Activated T-cell treated with anti-CD3 and anti-CD28 coated beads, Interleukin-2, amount 50 U/mL, for 72 hours (primary cell): ENCODE data around the gene BATF2. TPM values are rescaled to one million over a fixed set of nuclear protein-coding genes. Genes with fewer than 3 reads are reported as not detected.
"Not testable (repeated sequence)": the region's sequence is repeated elsewhere in the genome, so short reads cannot be mapped to it uniquely, and the experiment has no call there.

Experiments
- ATAC-seq, 2 donors: fragments of 150-1000 bp; cut with Tn5 transposase; replicated peaks in 1 of 2; 2 replicates each; pipeline ENCODE4 v1.10.0; 2021; ENCODE audit warnings: moderate library complexity in 2 of 2, mild to moderate bottlenecking in 1 of 2
- DNase-seq, 2 donors: peaks; one replicate each; pipeline ENCODE4 v3.0.0; 2021 to 2022; ENCODE audit warnings: mixed read lengths in 1 of 2
- H3K27ac Mint-ChIP-seq: one replicate; pipeline ENCODE4 v1.8.0; 2022; ENCODE audit warnings: mild to moderate bottlenecking, moderate library complexity, mixed read lengths
- H3K27me3 Mint-ChIP-seq: one replicate; pipeline ENCODE4 v1.8.0; 2022; ENCODE audit warnings: low read depth, mixed read lengths
- H3K36me3 Mint-ChIP-seq, 2 donors: one replicate each; pipeline ENCODE4 v1.8.0; 2022; ENCODE audit warnings: mixed read lengths in 2 of 2, mild to moderate bottlenecking in 1 of 2; ENCODE audit not compliant: insufficient read depth in 2 of 2
- H3K4me1 Mint-ChIP-seq: one replicate; pipeline ENCODE4 v1.8.0; 2022; ENCODE audit warnings: low read depth, mixed read lengths
- H3K4me3 Mint-ChIP-seq, 2 donors: one replicate each; pipeline ENCODE4 v1.8.0; 2022; ENCODE audit warnings: mild to moderate bottlenecking in 2 of 2, mixed read lengths in 2 of 2, moderate library complexity in 2 of 2
- H3K9me3 Mint-ChIP-seq, 2 donors: one replicate each; pipeline ENCODE4 v1.8.0; 2022; ENCODE audit warnings: mixed read lengths in 2 of 2
- total RNA-seq, 2 donors: library from RNA; stranded (reverse); gene quantifications; one replicate each; pipeline ENCODE4 v1.2.3, GENCODE V29; 2022

BATF2 gene
- total RNA-seq, 2 donors from 2014 or later = 0.31 to 0.39 TPM

- H3K9me3 Mint-ChIP-seq = no peaks in the 10 kb centered on the region
- H3K27ac Mint-ChIP-seq = peak overlapping the region; percentile 90
- ATAC-seq (no peak), DNase-seq (no peak)
- H3K4me1 Mint-ChIP-seq = peaks cover 17% of the 10 kb centered on the region
- H3K27me3 Mint-ChIP-seq = no peaks in the 10 kb centered on the region
- H3K4me3 Mint-ChIP-seq = peak overlapping the region; percentile 86 to 88
- no peaks in the 10 kb centered on the region for H3K36me3 Mint-ChIP-seq
Measured at GRCh38 chr11:65026810-65027209, 30.0 kb upstream of the BATF2 start.

- not testable (repeated sequence) for DNase-seq, H3K27ac Mint-ChIP-seq, H3K27me3 Mint-ChIP-seq, H3K9me3 Mint-ChIP-seq, ATAC-seq, H3K4me3 Mint-ChIP-seq, H3K36me3 Mint-ChIP-seq
- H3K4me1 Mint-ChIP-seq = peaks cover 15% of the 10 kb centered on the region
Measured at GRCh38 chr11:65023502-65023901, 26.7 kb upstream of the BATF2 start.

GRCh38 chr11:65021509-65021908, 24.7 kb upstream of the BATF2 start:
- Mint-ChIP-seq H3K27ac (no peak overlapping the region), H3K36me3 (peaks cover 0 to 8% of the 10 kb centered on the region in 2 donors), H3K9me3 (no peaks in the 10 kb centered on the region), H3K27me3 (no peaks in the 10 kb centered on the region), H3K4me3 (no peak overlapping the region), H3K4me1 (peaks cover 6% of the 10 kb centered on the region)
- DNase-seq = no peak
- no peak for ATAC-seq

GRCh38 chr11:65021003-65021402, 24.2 kb upstream of the BATF2 start:
- ATAC-seq = no peak

GRCh38 chr11:65019824-65020223, 23.1 kb upstream of the BATF2 start:
- H3K27me3 Mint-ChIP-seq = no peaks in the 10 kb centered on the region
- ATAC-seq = no peak

More at GRCh38 chr11:65021003-65021402, 24.2 kb upstream of the BATF2 start:
- no peaks in the 10 kb centered on the region for H3K27me3 Mint-ChIP-seq
- peaks cover 11% of the 10 kb centered on the region for H3K4me1 Mint-ChIP-seq
- no peak for DNase-seq
- no peak overlapping the region for H3K27ac Mint-ChIP-seq
- H3K36me3 Mint-ChIP-seq = peaks cover 0 to 11% of the 10 kb centered on the region in 2 donors
- no peak overlapping the region for H3K4me3 Mint-ChIP-seq
- H3K9me3 Mint-ChIP-seq = no peaks in the 10 kb centered on the region

GRCh38 chr11:65017937-65018336, 21.2 kb upstream of the BATF2 start:
- Mint-ChIP-seq H3K36me3 (peaks cover 0 to 11% of the 10 kb centered on the region in 2 donors), H3K27ac (no peak overlapping the region)

More at GRCh38 chr11:65019824-65020223, 23.1 kb upstream of the BATF2 start:
- no peaks in the 10 kb centered on the region for H3K9me3 Mint-ChIP-seq
- no peak overlapping the region for H3K27ac Mint-ChIP-seq
- no peak overlapping the region for H3K4me3 Mint-ChIP-seq
- DNase-seq = no peak
- H3K36me3 Mint-ChIP-seq = peaks cover 0 to 11% of the 10 kb centered on the region in 2 donors
- peaks cover 20% of the 10 kb centered on the region for H3K4me1 Mint-ChIP-seq

GRCh38 chr11:65016705-65017104, 19.9 kb upstream of the BATF2 start:
- ATAC-seq = no peak
- peaks cover 31% of the 10 kb centered on the region for H3K4me1 Mint-ChIP-seq

More at GRCh38 chr11:65017937-65018336, 21.2 kb upstream of the BATF2 start:
- no peaks in the 10 kb centered on the region for H3K9me3 Mint-ChIP-seq
- no peak overlapping the region for H3K4me3 Mint-ChIP-seq
- peaks cover 29% of the 10 kb centered on the region for H3K4me1 Mint-ChIP-seq
- no peaks in the 10 kb centered on the region for H3K27me3 Mint-ChIP-seq
- ATAC-seq = no peak
- no peak for DNase-seq

GRCh38 chr11:65014726-65015227, 18.0 kb upstream of the BATF2 start:
- Mint-ChIP-seq H3K4me3 (peak overlapping the region; percentile 90 to 93), H3K36me3 (peaks cover 0 to 11% of the 10 kb centered on the region in 2 donors), H3K4me1 (peaks cover 31% of the 10 kb centered on the region), H3K9me3 (no peaks in the 10 kb centered on the region), H3K27ac (peak overlapping the region; percentile 81), H3K27me3 (no peaks in the 10 kb centered on the region)
- no peak for ATAC-seq
- no peak for DNase-seq

More at GRCh38 chr11:65016705-65017104, 19.9 kb upstream of the BATF2 start:
- Mint-ChIP-seq H3K36me3 (peaks cover 0 to 11% of the 10 kb centered on the region in 2 donors), H3K27ac (no peak overlapping the region), H3K9me3 (no peaks in the 10 kb centered on the region), H3K4me3 (no peak overlapping the region), H3K27me3 (no peaks in the 10 kb centered on the region)
- DNase-seq = no peak

- Mint-ChIP-seq H3K4me1 (peaks cover 31% of the 10 kb centered on the region), H3K27ac (peak within 1 kb of the TSS; percentile 97), H3K4me3 (peak within 1 kb of the TSS; percentile 93 to 97)
Measured at GRCh38 chr11:65013888-65014725, 17.3 kb upstream of the BATF2 start, which contains the start of gene ARL2. Gene ARL2, plus strand, starts transcription at chr11:65014160. Its CDS starts 48 bp downstream, at chr11:65014208.

GRCh38 chr11:65013130-65013887, 16.5 kb upstream of the BATF2 start:
- H3K36me3 Mint-ChIP-seq = peaks cover 0 to 8% of the 10 kb centered on the region in 2 donors
- peak; percentile 93 for DNase-seq
- peak overlapping the region; percentile 93 to 97 for H3K4me3 Mint-ChIP-seq
- H3K27me3 Mint-ChIP-seq = no peaks in the 10 kb centered on the region
- ATAC-seq = peak; percentile 83 to 86
- H3K27ac Mint-ChIP-seq = peak overlapping the region; percentile 97
- H3K9me3 Mint-ChIP-seq = no peaks in the 10 kb centered on the region
- peaks cover 31% of the 10 kb centered on the region for H3K4me1 Mint-ChIP-seq

More at GRCh38 chr11:65013888-65014725, 17.3 kb upstream of the BATF2 start, which contains the start of gene ARL2:
- no peaks in the 10 kb centered on the region for H3K27me3 Mint-ChIP-seq
- no peaks in the 10 kb centered on the region for H3K9me3 Mint-ChIP-seq
- ATAC-seq (peak; percentile 82), DNase-seq (peak; percentile 90 to 94)
- peaks cover 0 to 9% of the 10 kb centered on the region in 2 donors for H3K36me3 Mint-ChIP-seq

GRCh38 chr11:65008873-65009272, 12.1 kb upstream of the BATF2 start:
- no peak for ATAC-seq
- no peaks in the 10 kb centered on the region for H3K9me3 Mint-ChIP-seq
- no peaks in the 10 kb centered on the region for H3K36me3 Mint-ChIP-seq
- no peak for DNase-seq
- H3K27me3 Mint-ChIP-seq = no peaks in the 10 kb centered on the region
- no peak overlapping the region for H3K27ac Mint-ChIP-seq
- H3K4me3 Mint-ChIP-seq = no peak overlapping the region
- peaks cover 9% of the 10 kb centered on the region for H3K4me1 Mint-ChIP-seq

- Mint-ChIP-seq H3K4me1 (peaks cover 3% of the 10 kb centered on the region), H3K27me3 (no peaks in the 10 kb centered on the region), H3K27ac (no peak overlapping the region), H3K36me3 (no peaks in the 10 kb centered on the region), H3K9me3 (no peaks in the 10 kb centered on the region), H3K4me3 (no peak overlapping the region)
- DNase-seq (no peak), ATAC-seq (no peak)
Measured at GRCh38 chr11:65008016-65008415, 11.2 kb upstream of the BATF2 start.

- not testable (repeated sequence) for H3K4me1 Mint-ChIP-seq, ATAC-seq, H3K27ac Mint-ChIP-seq, H3K9me3 Mint-ChIP-seq, H3K4me3 Mint-ChIP-seq, H3K36me3 Mint-ChIP-seq, H3K27me3 Mint-ChIP-seq, DNase-seq
Measured at GRCh38 chr11:65003968-65004367, 7.2 kb upstream of the BATF2 start.
